ENCODE data around the gene NCAM1. TPM values are rescaled to one million over a fixed set of nuclear protein-coding genes. Genes with fewer than 3 reads are reported as not detected.

NCAM1 gene
- total RNA-seq, 1 donor from 2014 or later = 226 TPM

DNA sequence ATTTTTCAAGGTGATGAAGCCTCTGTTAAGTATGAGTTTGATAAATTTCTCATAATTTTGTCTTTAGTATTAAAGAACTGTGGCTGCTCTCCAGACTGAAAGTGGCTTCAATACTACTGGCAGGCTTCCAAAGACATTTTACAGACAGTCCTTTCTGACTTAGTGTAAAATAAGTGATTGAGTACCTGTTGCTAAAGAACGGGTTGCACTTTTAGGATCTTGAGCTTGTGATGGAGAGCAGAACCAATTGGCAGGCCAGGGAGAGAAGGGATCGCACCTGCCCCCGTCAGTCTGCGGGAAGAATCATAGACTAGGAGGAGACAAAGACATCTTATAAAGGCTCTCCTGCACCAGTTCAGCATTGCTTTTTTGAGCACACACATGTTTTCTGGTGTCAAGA is 4.4 kb downstream of the NCAM1 start:
- no peak for DNase-seq
- ATAC-seq (ENCODE audit: poor library complexity) = no peak
- intact Hi-C loops (cut with DNase I) = loop anchor here (10.0 kb wide), 2 partner anchors 131 to 149 kb away; no protein-coding TSS in a partner anchor

DNA sequence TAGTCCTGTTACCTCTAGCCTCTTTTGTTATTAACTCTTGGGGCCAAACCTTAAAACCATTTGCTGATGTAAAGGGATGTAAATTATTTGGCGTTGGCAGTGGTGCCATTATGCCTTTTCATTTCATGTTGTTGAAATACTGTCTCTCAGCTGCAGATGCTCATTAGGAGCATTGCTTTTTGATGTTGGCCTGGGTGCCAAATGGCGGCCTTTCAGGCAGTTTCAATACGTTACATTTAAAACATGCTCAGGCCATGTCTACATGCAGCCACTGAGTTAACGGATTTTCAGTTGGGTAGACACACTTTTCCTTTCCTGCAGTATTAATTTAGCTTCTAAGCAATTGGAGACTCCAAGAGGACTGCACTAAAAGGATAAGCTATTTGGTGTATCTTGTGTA is 5.3 kb downstream of the NCAM1 start:
- ATAC-seq (ENCODE audit: poor library complexity) (no peak), DNase-seq (no peak)
- intact Hi-C loops (cut with DNase I) = loop anchor here (10.0 kb wide), 2 partner anchors 132 to 148 kb away; no protein-coding TSS in a partner anchor

DNA sequence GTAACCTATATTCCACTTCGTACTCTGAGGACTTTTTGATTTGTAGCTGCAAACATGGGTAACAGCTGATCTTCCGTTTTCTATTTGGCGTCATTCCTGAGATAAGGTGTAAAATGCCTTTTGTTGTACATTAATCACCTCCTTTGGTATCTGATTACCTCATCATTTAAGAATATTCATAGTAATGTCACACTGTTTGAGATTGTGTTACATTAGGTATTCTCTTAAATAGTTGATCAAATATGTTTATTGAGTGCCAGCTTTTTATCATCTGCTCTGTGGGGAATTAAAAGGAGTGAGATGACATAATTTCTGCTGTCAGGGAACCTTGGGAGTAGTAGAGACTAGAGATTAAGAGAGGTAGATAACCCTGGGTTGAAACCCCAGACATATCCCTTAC is 5.9 kb downstream of the NCAM1 start:
- ATAC-seq (ENCODE audit: poor library complexity) (no peak), DNase-seq (no peak)
- intact Hi-C loops (cut with DNase I) = loop anchor here (10.0 kb wide), 2 partner anchors 132 to 148 kb away; no protein-coding TSS in a partner anchor

DNA sequence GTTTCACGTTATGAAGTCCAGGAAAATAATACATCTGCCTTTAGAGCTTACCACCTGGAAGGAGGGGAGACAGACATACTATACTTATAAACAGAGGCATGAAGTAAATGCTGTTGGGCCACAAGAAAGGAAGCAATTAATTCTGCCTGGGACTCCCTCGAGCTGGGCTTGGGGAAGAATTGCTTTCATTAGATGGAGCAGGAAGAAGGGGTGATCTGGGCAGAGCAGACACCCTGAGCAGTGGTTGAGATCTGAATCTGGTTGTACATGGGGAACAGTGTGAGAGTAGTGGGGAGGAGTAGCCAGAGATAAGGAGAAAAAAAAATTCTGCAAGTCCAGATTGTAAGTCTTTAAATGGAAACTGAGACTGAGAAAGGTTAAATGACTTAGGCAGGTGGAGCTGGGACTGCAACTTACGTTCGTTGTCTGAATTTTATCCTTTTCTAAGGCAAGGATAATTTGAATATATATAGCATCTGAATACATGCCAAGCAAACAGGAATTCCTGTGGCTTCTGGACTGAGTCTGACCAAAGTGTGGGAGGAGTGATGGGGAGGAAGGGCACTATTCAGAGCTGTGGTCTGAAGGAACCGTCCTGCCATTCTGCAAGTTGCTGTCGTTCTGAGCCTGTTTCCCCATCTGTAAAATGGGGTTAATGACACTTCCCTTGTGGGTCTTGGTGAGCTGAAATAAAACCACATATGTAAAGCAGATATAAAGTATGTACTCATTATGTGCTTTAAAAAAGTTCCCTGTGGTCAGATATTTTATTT is 7.9 kb downstream of the NCAM1 start:
- ATAC-seq (ENCODE audit: poor library complexity) (peak; percentile 28), DNase-seq (no peak)
- intact Hi-C loops (cut with DNase I) = loop anchor here (10.0 kb wide), 2 partner anchors 134 to 146 kb away; no protein-coding TSS in a partner anchor

DNA sequence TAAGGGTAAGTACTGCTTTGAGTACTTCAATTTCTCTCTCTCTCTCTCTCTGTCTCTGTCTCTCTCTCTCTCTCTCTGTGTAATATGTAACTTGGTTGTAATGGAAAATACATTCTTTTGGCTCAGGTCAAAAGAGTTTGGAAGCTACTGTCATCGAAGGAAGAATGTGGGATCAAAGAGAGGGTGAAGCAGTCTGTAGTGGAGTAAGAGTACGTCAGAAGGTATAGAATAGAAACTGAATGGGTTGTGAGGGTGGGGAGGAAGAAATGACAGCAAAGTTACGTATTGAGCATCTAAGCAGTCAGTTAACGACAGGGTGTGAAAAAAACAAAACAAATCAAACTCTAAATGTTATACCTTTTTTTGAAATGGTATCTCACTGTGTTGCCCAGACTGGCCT is 10.0 kb downstream of the NCAM1 start:
- intact Hi-C loops (cut with DNase I) = no loop called here
- DNase-seq = no peak
- ATAC-seq (ENCODE audit: poor library complexity) = no peak

DNA sequence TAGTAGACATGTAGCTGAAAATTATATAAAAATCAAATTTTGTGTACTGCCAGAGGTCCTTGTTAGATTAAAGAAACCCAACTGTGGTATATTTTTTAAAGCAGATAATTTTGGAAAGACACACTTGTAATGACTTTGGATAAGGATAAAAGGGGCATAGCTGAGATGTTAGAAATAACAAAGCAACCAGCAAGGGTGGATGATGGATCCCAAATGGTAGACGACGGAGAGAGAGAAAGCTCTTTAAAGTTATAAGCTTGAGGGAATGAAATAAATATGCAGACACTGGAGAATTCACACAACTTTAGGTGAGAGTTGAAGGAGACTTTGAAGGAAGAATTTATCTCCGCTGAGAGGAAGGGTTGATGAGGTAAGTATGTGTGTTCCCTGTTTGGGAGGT is 10.6 kb downstream of the NCAM1 start:
- intact Hi-C loops (cut with DNase I) = no loop called here
- no peak for ATAC-seq (ENCODE audit: poor library complexity)
- DNase-seq = no peak

- no peak for ATAC-seq (ENCODE audit: poor library complexity)
- no peak for DNase-seq
- intact Hi-C loops (cut with DNase I) = no loop called here
These were observed 11.4 kb downstream of the NCAM1 start for GRCh38 chr11:112972399-112973145.

- no peak for DNase-seq
- ATAC-seq (ENCODE audit: poor library complexity) = no peak
These were observed 13.8 kb downstream of the NCAM1 start for GRCh38 chr11:112975051-112975450.

GRCh38 chr11:112975493-112975892 is 14.3 kb downstream of the NCAM1 start:
- no peak for ATAC-seq (ENCODE audit: poor library complexity)
- intact Hi-C loops (cut with DNase I) = no loop called here
- no peak for DNase-seq

More at GRCh38 chr11:112975051-112975450, 13.8 kb downstream of the NCAM1 start:
- intact Hi-C loops (cut with DNase I) = no loop called here

DNA sequence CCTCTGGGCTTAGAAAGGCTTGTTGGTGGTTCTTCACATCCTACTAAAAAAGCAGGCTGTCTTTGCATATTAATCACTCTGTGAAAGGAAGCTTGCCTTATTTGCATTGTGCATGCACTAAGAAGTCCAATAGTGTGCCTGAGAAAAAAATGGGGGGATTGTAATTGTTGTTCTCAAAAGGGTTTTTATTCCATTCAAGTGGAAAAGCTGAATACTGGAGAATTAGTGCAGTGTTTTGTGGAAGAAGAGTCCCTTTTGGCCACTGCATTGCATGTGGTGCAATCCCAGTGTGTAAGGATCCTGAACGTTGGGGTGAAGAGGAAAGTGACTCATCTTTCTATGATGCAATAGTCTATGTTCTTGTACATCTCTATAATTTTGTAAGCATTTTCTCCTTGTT is 16.5 kb downstream of the NCAM1 start:
- peak; percentile 73 for ATAC-seq (ENCODE audit: poor library complexity)
- intact Hi-C loops (cut with DNase I) = no loop called here
- no peak for DNase-seq

DNA sequence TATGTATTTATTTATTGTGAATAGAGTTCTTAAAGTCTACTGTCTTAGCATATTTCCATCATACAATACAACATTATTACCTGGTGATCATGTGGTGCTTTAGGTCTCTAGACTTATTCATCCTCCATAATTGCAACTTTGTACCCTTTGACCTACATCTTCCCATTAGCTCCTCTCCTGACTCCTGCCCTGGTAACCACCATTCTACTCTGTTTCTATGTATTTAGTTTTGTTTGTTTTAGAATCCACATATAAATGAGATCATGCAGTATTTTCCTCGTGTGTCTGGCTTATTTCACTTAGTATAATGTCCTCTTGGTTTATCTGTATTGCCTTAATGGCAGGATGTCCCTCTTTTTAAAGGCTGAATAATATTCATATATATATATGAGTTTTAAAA is 22.7 kb downstream of the NCAM1 start:
- DNase-seq (no peak), ATAC-seq (ENCODE audit: poor library complexity) (no peak)
- intact Hi-C loops (cut with DNase I) = no loop called here

DNA sequence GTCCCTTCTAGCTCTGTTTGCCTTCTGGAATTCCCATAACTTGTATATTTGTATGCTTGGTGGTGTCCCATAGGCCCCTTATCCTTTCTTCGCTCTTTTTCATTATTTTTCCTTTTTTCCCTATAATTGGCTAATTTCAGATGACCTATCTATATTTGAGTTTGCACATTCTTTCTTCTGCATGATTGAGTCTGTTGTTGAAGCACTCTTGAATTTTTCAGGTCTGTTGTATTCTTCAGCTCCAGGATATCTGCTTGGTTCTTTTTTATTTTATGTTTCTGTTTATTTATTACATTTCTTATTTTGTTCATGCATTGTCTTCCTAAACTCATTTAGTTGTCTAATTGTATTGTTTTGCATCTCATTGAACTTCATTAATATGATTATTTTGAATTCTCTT is 28.0 kb downstream of the NCAM1 start:
- intact Hi-C loops (cut with DNase I) = no loop called here
- DNase-seq = no peak
- ATAC-seq (ENCODE audit: poor library complexity) = no peak

DNA sequence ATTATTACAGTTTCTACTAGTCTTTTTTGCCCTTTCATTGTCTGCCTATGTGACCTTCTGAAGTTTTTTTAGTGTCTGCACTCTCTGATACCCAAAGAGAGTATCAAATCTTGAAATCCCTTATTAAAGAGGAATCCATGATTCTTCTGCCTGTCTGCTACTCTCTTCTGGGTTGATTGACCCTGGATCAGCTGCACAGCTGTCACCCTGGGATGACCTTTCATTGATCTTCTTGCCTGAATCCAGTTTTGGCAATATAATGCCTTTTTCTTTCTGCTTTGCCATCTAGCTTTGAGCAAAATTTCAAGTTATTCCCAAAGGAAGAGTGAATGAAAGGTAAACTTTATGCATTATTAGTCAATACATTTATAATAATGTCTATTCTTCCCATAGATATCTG is 32.6 kb downstream of the NCAM1 start:
- intact Hi-C loops (cut with DNase I) = no loop called here
- DNase-seq (no peak), ATAC-seq (ENCODE audit: poor library complexity) (no peak)

DNA sequence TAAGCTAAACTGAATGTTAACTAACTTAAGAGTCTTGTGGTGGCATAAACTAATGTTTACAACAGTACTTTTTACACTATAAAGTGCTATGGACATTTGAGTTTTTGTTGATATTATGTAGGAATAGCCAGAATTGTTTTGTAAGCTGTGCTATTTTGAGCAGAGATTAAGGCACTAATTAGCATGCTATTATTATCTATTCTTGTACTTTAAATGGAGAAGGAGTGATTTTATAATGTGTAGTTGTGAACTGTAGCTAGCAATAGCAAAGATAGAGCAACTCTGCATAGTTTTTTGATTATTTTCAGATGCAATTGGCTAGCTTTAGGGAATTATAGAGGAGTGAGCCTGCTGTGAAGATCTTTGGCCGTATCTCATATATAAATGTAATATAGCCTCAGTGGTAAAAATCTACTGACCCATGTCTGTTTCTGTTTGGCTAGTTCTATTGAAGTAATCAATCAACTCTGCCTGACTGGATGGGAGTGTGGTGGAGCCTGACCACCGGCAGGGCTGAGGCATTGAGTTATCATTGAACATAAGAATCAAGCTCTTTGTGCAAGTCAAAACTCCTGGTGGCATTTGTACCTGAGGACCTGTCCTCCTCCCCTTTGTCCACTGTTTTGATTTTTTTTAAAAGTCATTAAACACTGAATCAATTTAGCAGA is 34.3 kb downstream of the NCAM1 start:
- ATAC-seq (ENCODE audit: poor library complexity) (peak; percentile 60), DNase-seq (no peak)
- intact Hi-C loops (cut with DNase I) = no loop called here

- intact Hi-C loops (cut with DNase I) = no loop called here
- ATAC-seq (ENCODE audit: poor library complexity) (no peak), DNase-seq (no peak)
These were observed 35.8 kb downstream of the NCAM1 start for GRCh38 chr11:112996994-112997393.

- ATAC-seq (ENCODE audit: poor library complexity) = peak; percentile 18
These were observed 36.7 kb downstream of the NCAM1 start for GRCh38 chr11:112997857-112998466.

DNA sequence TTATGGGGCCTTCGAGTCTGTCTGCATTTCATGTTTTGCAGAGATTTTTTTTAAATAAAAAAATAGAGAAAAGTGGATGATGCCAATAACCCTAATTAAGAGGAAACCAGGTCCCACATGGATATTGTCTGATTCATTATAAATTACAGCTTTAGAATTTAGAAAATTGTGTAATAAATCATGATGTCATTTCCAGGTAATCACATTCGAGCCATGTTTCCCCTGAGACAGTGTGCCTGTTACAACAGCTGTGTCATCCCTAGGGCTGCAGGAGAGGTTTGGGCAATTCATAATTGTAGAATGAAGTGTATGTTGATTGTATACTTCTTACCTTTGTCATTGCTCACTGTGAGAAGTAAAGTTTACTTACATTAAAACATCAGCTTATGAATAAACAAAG is 38.3 kb downstream of the NCAM1 start:
- DNase-seq (no peak), ATAC-seq (ENCODE audit: poor library complexity) (no peak)
- intact Hi-C loops (cut with DNase I) = no loop called here

More at GRCh38 chr11:112997857-112998466, 36.7 kb downstream of the NCAM1 start:
- intact Hi-C loops (cut with DNase I) = no loop called here
- no peak for DNase-seq

DNA sequence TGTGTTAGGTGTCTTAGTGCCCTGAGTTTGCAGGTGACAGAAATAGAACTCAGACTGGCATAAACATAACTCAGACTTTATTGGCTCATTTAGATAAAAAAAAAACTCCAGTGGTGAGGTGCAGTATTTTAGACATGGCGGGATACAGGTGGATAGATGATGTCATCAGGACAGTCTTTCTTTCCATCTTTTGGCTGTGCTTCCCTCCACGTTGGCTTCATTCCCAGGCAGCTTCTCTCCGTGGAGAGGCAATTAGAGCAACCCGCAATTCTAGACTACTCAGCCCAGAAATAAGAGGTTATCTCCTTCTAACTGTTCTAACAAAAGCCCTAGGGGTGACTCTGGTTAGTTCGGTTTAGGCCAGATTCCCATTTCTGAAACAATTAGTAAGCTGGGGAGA is 40.5 kb downstream of the NCAM1 start:
- intact Hi-C loops (cut with DNase I) = no loop called here
- DNase-seq (no peak), ATAC-seq (ENCODE audit: poor library complexity) (peak; percentile 40)

GRCh38 chr11:113006896-113007445 is 45.8 kb downstream of the NCAM1 start:
- ATAC-seq (ENCODE audit: poor library complexity) (peak; percentile 27), DNase-seq (no peak)
- intact Hi-C loops (cut with DNase I) = no loop called here
